KMS-11 (cell line): ENCODE data around the gene THOC1.
"Not testable (repeated sequence)": the region's sequence is repeated elsewhere in the genome, so short reads cannot be mapped to it uniquely, and the experiment has no call there.

Experiments used
- H2AFZ ChIP-seq: fragments of 200-600 bp; sonication (generic); 2 replicates; pipeline ENCODE4 v1.6.1; 2016; ENCODE audit warnings: antibody characterized with exemption, mixed run types, low read depth
- H3K27ac ChIP-seq: fragments of 200-600 bp; sonication (generic); 2 replicates; pipeline ENCODE4 v1.6.1; 2016; ENCODE audit warnings: mild to moderate bottlenecking, mixed run types
- H3K27me3 ChIP-seq: fragments of 200-600 bp; sonication (generic); 2 replicates; pipeline ENCODE4 v1.6.1; 2017; ENCODE audit warnings: mild to moderate bottlenecking, low read depth, mixed run types, moderate library complexity; ENCODE audit not compliant: insufficient read depth
- H3K36me3 ChIP-seq: fragments of 200-600 bp; sonication (generic); 2 replicates; pipeline ENCODE4 v1.6.1; 2017; ENCODE audit warnings: mild to moderate bottlenecking, mixed run types; ENCODE audit not compliant: insufficient read depth
- H3K4me1 ChIP-seq: fragments of 200-600 bp; sonication (generic); 2 replicates; pipeline ENCODE4 v1.6.1; 2016; ENCODE audit warnings: mild to moderate bottlenecking, low read depth, mixed run types; ENCODE audit not compliant: poor library complexity, severe bottlenecking
- H3K4me2 ChIP-seq: fragments of 200-600 bp; sonication (generic); 2 replicates; pipeline ENCODE4 v1.7.0; 2016; ENCODE audit warnings: mild to moderate bottlenecking, mixed run types
- H3K4me3 ChIP-seq: fragments of 200-600 bp; sonication (generic); IDR thresholded peaks from 2 replicates; pipeline ENCODE4 v1.6.1; 2017; ENCODE audit warnings: low read depth, low read length, mixed read lengths; ENCODE audit not compliant: insufficient read depth
- H3K79me2 ChIP-seq: fragments of 200-600 bp; sonication (generic); 2 replicates; pipeline ENCODE4 v1.6.1; 2016; ENCODE audit warnings: low read depth, mixed run types; ENCODE audit not compliant: insufficient read depth
- H3K9ac ChIP-seq: fragments of 200-600 bp; sonication (generic); 2 replicates; pipeline ENCODE4 v1.6.1; 2016; ENCODE audit warnings: mild to moderate bottlenecking, mixed run types
- H4K20me1 ChIP-seq: fragments of 200-600 bp; sonication (generic); 2 replicates; pipeline ENCODE4 v1.6.1; 2016; ENCODE audit warnings: mild to moderate bottlenecking, mixed run types; ENCODE audit not compliant: insufficient read depth
- CTCF ChIP-seq: fragments of 200-600 bp; sonication (generic); conservative IDR thresholded peaks from 2 replicates; pipeline ENCODE4 v1.6.1; 2017; ENCODE audit warnings: low read depth, mild to moderate bottlenecking, antibody characterized with exemption, low read length, moderate library complexity, mixed read lengths

The THOC1 gene

DNA sequence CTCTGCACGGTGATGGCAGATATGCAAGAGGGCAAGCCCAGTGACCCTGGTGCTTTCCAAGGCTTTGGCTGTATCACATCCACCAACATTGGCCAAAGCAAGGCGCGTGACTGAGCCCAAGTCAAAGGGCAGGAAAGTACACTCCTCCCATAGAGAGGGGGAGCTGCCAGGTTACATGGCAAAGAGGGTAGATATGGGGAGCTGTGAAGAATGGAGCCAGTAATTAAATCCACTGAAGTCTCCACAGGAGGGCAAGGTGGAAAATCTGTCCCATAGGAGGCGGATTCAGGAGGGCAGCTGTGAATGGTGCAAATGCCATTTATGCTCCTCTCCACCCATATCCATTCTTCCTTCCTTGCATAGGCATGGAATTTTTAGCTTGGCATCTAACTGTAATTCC lies 44.6 kb upstream of the THOC1 start:
- Histone ChIP-seq H3K27ac (no peak overlapping the region), H3K9ac (no peak overlapping the region)

DNA sequence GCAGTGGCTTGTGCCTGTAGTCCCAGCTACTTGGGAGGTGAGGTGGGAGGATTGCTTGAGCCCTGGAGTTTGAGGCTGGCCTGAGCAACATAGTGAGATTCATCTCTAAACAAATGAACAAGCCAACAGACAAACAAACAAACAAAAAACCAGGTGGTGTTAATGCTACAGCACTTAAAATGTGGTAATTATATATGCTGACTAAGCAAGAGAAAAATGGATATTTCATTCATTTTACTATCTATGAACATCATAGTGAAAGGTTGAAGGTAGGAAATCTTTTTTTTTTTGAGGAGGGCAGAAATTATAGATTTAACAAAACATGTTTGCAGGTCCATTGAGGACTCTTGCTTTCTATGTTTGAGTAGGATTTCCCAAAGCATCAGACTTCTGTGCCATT lies 42.2 kb upstream of the THOC1 start:
- Histone ChIP-seq H3K4me1 (no peaks in the 10 kb centered on the region), H4K20me1 (no peaks in the 10 kb centered on the region), H2AFZ (no peak overlapping the region), H3K9ac (no peak overlapping the region), H3K36me3 (no peaks in the 10 kb centered on the region), H3K79me2 (no peaks in the 10 kb centered on the region), H3K4me3 (no peak overlapping the region), H3K27me3 (no peaks in the 10 kb centered on the region), H3K4me2 (no peak overlapping the region), H3K27ac (no peak overlapping the region)
- TF ChIP-seq CTCF = no peak

More for the DNA sequence above, 44.6 kb upstream of the THOC1 start:
- no peak overlapping the region for H3K4me2 ChIP-seq
- TF ChIP-seq CTCF = no peak
- H3K4me3 ChIP-seq = no peak overlapping the region
- H3K36me3 ChIP-seq = no peaks in the 10 kb centered on the region
- no peak overlapping the region for H2AFZ ChIP-seq
- H4K20me1 ChIP-seq = no peaks in the 10 kb centered on the region
- H3K79me2 ChIP-seq = no peaks in the 10 kb centered on the region
- H3K4me1 ChIP-seq = no peaks in the 10 kb centered on the region
- H3K27me3 ChIP-seq = no peaks in the 10 kb centered on the region

DNA sequence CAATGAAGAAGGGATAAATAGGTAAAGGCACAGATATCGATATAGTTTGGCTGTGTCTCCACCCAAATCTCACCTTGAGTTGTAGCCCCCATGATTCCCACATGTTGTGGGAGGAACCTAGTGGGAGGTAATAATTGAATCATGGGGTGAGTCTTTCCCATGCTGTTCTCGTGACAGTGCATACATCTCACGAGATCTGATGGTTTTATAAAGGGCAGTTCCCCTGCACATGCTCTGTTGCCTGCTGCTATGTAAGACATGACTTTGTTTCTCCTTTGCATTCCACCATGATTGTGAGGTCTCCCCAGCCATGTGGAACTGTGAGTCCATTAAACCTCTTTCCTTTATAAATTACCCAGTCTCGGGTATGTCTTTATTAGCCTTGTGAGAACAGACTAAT lies 40.2 kb upstream of the THOC1 start:
- H2AFZ ChIP-seq, H3K36me3 ChIP-seq, H3K4me2 ChIP-seq, H3K27ac ChIP-seq, H3K4me3 ChIP-seq, H3K27me3 ChIP-seq, H3K9ac ChIP-seq, H3K79me2 ChIP-seq, H3K4me1 ChIP-seq, H4K20me1 ChIP-seq: not testable (repeated sequence)

DNA sequence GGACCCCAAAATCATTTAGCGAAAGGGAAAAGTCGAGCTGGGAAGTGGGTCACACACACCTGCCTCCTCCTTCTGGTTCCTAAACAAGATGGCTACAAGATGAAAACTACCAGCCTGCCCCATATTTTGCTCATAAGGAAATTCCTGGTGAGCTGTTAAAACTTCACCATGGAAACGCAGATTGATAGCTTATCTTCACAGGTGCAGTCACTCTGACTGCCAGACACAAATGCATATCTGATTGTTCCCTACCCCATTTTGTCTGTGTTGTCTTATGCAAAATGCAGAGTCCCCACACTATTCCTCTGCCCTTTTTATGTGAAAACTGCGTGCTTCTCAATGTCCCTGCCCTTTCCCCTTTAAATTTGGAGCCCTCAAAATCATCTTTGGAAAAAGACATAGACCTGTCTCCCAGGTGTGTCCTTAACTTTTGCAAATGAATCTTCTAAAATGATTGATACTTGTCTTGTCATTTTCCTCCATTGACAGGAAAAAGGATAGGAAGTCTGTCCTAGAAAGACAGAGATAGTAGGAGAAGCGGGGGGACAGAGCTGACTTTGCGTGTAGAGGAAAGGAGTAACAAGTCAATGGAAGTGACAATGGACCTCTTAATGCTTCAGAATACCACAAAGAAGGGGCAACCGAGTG lies 38.9 kb upstream of the THOC1 start:
- no peaks in the 10 kb centered on the region for H3K4me1 ChIP-seq
- H2AFZ ChIP-seq = no peak overlapping the region
- H4K20me1 ChIP-seq = no peaks in the 10 kb centered on the region
- H3K9ac ChIP-seq = no peak overlapping the region
- no peaks in the 10 kb centered on the region for H3K79me2 ChIP-seq
- no peak for TF ChIP-seq CTCF
- no peaks in the 10 kb centered on the region for H3K27me3 ChIP-seq
- H3K36me3 ChIP-seq = no peaks in the 10 kb centered on the region
- no peak overlapping the region for H3K4me2 ChIP-seq
- H3K27ac ChIP-seq = no peak overlapping the region
- H3K4me3 ChIP-seq = no peak overlapping the region

DNA sequence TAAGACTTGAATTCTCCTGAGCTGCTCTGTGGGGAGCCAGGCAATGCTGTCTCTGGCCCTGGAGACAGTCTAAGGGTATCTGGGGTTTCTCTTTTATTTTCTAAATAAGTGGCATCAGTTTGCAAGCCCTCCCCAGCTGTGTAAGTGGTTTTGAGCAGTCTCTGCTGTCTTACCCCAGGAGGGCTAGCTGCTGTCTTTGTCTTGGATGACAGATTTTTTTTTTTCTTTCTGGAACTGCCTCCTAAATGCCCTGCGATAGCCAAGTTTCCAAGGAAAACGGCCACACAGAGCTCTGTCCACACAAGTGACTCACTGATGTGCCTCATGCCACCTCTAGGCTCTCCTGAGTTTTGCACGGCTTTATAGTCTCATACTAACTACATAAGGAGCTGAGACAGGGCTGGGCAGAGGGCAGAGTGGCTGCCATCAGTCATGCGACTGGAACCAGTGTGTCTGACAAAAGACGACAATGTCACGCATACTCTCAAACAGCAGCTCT lies 37.2 kb upstream of the THOC1 start:
- H3K36me3 ChIP-seq = no peaks in the 10 kb centered on the region
- no peak overlapping the region for H3K4me3 ChIP-seq
- no peak overlapping the region for H3K27ac ChIP-seq
- no peak overlapping the region for H3K9ac ChIP-seq
- no peak for TF ChIP-seq CTCF
- H3K4me2 ChIP-seq = no peak overlapping the region
- no peak overlapping the region for H2AFZ ChIP-seq
- H3K27me3 ChIP-seq = no peaks in the 10 kb centered on the region
- no peaks in the 10 kb centered on the region for H4K20me1 ChIP-seq
- H3K4me1 ChIP-seq = no peaks in the 10 kb centered on the region
- H3K79me2 ChIP-seq = no peaks in the 10 kb centered on the region
